NCI-H510A treated with DMSO at 0.1 percent for 48 hours (cell line): ENCODE data around the gene DLL3.

Experiments used
- DNase-seq: peaks from one replicate; lab custom pipeline; 2025; lab: John Stamatoyannopoulos, UW

DLL3 gene

GRCh38 chr19:39555883-39556282 is 57.1 kb downstream of the DLL3 start:
- DNase-seq, result no peak
